ENCODE data around the gene LSM14B.

The LSM14B gene

GRCh38 chr20:62137478-62138203 is 15.4 kb downstream of the LSM14B start:
- no peak for TF ChIP-seq CTCF (IDR thresholded peaks at IDR 0.05)

- TF ChIP-seq CTCF (IDR thresholded peaks at IDR 0.05), result no peak
These were observed 15.9 kb downstream of the LSM14B start for GRCh38 chr20:62138204-62138543.

DNA sequence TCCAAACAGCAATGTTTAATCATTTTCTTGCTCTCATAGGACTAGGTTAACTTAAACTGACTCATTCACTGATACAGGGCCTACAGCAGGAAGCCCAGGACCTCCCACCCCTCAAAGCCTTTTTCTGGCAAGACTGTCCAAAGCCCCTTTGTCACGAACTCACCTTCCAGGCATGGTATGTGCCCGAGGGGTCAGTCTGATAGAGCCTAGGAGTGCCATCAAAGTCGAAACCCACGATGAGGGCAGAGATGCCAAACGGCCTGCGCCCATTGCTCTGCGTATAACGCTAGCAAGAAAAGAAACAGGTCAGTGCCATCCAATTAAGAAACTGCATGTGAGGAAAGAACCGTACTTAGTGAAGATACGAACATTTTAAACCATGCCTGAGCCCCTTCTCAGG is 16.6 kb downstream of the LSM14B start:
- no peak for TF ChIP-seq CTCF (IDR thresholded peaks at IDR 0.05)

DNA sequence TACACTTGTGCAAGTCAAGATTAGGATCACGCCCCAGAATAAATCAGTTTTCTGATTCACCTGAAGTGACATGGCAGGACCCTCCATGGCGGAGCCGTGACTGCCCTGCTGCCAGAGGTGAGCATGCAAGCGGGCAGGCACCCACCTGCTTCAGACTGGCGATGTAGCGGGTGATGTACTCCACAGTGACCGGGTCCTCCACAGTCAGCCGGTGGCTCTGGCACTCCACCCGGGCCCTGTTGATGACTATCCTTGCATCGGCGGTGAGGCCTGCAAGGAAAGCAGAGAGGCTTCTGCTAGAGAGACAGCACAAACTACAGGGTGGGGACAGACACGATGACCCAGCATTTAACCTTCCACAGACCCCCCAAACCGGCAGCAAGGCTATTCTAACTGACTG is 17.4 kb downstream of the LSM14B start:
- TF ChIP-seq CTCF (IDR thresholded peaks at IDR 0.05), result no peak

GRCh38 chr20:62141043-62141396 is 18.7 kb downstream of the LSM14B start:
- TF ChIP-seq CTCF (IDR thresholded peaks at IDR 0.05), result no peak

DNA sequence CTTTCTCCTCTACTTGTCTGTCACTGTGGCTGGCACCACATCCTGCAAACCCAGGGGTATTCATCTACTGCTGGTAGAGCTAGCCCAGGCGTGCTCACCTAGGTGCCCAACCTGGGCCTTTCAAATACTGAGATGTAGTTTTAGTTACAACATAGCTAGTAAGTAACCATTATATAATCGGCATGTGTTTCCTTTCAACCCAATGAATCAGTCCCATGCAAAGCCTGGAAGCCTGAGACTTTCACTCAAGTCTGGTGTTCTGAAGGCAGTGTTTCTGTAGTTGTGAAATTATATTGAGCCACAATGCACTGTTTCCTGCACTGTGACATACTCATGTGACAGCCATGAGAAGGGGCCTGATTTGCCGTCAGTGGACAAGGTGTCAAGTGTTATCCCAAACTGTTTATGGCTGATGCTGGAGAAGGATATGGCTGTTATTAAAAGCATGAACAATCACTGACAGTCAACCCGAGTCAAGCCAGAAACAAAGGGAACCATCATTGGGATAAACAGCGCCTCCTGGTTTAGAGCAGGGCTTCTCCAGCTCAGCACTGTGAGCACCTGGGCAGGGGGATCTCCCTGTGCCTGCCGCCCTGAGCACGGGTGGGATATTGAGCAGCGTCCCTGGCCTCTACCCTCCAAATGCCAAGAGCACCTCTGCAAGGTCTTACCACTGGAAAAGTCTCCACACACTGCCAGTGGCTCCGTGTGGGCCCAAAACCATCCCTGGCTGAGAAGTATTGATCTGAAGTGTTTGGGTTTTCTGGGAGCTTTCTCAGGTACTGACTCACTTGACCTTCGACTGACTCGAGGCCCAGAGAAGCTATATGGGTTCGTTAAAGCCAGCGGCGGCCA is 19.3 kb downstream of the LSM14B start:
- peak; percentile 56 for TF ChIP-seq CTCF (IDR thresholded peaks at IDR 0.05)

GRCh38 chr20:62142252-62143080 is 20.2 kb downstream of the LSM14B start:
- TF ChIP-seq CTCF (IDR thresholded peaks at IDR 0.05), result no peak

Measured in LNCAP (cell line).